Muscle layer of colon (tissue), 2 donors: Measurements from ENCODE around the gene ERO1B.

ENCODE experiments used
- H3K27ac ChIP-seq: one replicate; pipeline ENCODE4 v1.7.0; 2013; ENCODE audit warnings: low read depth, mild to moderate bottlenecking, low read length, moderate library complexity
- H3K27me3 ChIP-seq, 2 donors: one replicate each; pipeline ENCODE4 v1.7.0; 2013; ENCODE audit warnings: low read length in 2 of 2, mild to moderate bottlenecking in 2 of 2; ENCODE audit not compliant: insufficient read depth in 2 of 2, control insufficient read depth in 1 of 2
- H3K36me3 ChIP-seq: one replicate; pipeline ENCODE4 v1.7.0; 2013; ENCODE audit warnings: mild to moderate bottlenecking, low read length; ENCODE audit not compliant: insufficient read depth
- H3K4me1 ChIP-seq: one replicate; pipeline ENCODE4 v1.7.0; 2013; ENCODE audit warnings: mild to moderate bottlenecking, low read length; ENCODE audit not compliant: insufficient read depth
- H3K4me3 ChIP-seq, 2 donors: one replicate each; pipeline ENCODE4 v1.7.0; 2013; ENCODE audit warnings: low read length in 2 of 2, low read depth in 1 of 2, mild to moderate bottlenecking in 1 of 2, moderate library complexity in 1 of 2
- H3K9ac ChIP-seq: one replicate; pipeline ENCODE4 v1.7.0; 2013; ENCODE audit warnings: low read length
- H3K9me3 ChIP-seq: one replicate; pipeline ENCODE4 v1.7.0; 2013; ENCODE audit warnings: mild to moderate bottlenecking, low read length
- donor health status: abdominal sarcoma.
- donor health status: Adenocarcinoma of cecum.

The ERO1B gene

GRCh38 chr1:236292425-236292824 is 10.7 kb upstream of the ERO1B start:
- Histone ChIP-seq H3K27ac (no peak overlapping the region), H3K9ac (no peak overlapping the region), H3K27me3 (no peaks in the 10 kb centered on the region), H3K4me3 (no peak overlapping the region), H3K4me1 (no peaks in the 10 kb centered on the region), H3K36me3 (no peaks in the 10 kb centered on the region), H3K9me3 (no peaks in the 10 kb centered on the region)

DNA sequence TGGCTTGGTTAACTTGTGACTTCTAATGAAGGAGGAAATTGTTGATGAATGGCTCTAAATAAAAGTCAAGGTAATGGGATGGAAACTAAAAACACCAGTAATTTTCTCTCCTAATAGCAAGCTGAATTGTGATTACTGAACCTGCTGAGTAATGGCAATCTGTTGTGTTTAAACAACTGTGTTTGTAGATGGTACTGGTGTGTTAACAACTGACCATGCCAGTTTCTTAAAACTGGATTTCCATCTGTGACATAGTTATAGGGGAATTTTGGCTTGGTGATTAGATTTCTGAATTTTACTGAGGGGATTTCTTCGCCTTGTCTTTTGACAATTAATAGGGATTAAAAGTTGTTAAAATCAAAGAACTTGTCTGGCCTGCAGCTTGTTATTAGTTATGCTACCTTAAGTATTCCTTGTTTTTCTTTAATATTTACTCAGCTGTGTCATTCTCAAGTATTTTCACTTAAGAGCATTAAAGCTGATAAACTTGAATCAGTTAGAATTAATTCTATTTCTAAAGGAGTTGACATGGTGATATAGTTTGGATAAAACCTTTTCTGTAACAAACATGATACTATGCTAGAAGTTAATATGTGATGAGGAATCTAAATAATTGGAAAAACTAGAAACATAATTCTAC is 7.9 kb upstream of the ERO1B start:
- Histone ChIP-seq H3K4me1 (no peaks in the 10 kb centered on the region), H3K9me3 (no peaks in the 10 kb centered on the region)

GRCh38 chr1:236288620-236288976 is 6.8 kb upstream of the ERO1B start:
- no peak overlapping the region for H3K9ac ChIP-seq
- H3K27me3 ChIP-seq: no peaks in the 10 kb centered on the region
- H3K4me1 ChIP-seq: no peaks in the 10 kb centered on the region
- H3K27ac ChIP-seq: no peak overlapping the region
- no peaks in the 10 kb centered on the region for H3K36me3 ChIP-seq
- no peaks in the 10 kb centered on the region for H3K9me3 ChIP-seq
- no peak overlapping the region for H3K4me3 ChIP-seq

More for the DNA sequence above, 7.9 kb upstream of the ERO1B start:
- no peak overlapping the region for H3K4me3 ChIP-seq
- H3K27ac ChIP-seq: no peak overlapping the region
- H3K9ac ChIP-seq: no peak overlapping the region
- no peaks in the 10 kb centered on the region for H3K36me3 ChIP-seq
- no peaks in the 10 kb centered on the region for H3K27me3 ChIP-seq

DNA sequence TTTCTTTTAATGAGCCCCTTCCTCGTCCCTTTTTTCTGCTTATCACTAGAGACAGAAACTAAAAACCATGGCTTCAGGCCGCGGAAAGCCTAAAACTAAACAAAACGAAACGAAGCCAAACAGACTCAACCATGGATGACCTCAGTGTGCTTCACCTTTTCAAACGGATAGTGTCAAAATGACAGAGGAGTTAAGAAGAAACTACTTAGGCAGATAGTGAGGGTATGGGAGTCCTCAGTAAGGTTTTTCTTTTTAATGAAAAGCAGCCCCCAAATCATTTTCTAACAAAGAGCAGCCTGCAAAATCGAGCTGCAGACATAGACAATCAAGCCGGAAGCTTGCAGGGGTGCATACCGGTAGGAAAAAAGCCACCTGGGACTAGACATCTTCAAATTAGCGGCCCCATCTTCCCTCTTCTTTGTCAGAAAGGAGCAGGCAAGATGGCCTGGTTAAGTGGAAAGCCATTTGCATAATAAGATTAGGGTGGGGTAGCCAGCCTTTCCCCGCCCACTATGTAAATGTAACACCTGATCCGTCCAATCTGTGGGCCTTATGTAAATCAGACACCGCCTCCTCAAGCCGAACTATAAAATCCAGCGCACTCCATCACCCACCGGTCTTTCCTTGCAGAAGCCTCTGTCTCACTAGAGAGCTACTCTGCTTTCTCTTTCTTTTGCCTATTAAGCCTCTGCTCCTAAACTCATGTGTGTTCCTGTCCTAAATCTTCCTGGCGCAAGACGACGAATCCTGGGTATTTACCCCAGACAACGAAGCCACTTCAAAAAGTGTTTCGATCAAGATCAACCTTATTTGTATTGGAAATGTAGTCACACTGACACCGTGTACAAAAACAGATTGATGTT is 6.2 kb upstream of the ERO1B start:
- Histone ChIP-seq H3K9me3 (no peaks in the 10 kb centered on the region), H3K9ac (no peak overlapping the region), H3K36me3 (no peaks in the 10 kb centered on the region), H3K4me1 (no peaks in the 10 kb centered on the region), H3K4me3 (no peak overlapping the region), H3K27ac (no peak overlapping the region), H3K27me3 (no peaks in the 10 kb centered on the region)

- Histone ChIP-seq H3K27me3 (no peaks in the 10 kb centered on the region), H3K27ac (no peak overlapping the region)
Observed at GRCh38 chr1:236287356-236287755, 5.6 kb upstream of the ERO1B start.

GRCh38 chr1:236284291-236284721 is 2.5 kb upstream of the ERO1B start:
- Histone ChIP-seq H3K4me3 (no peak overlapping the region), H3K27ac (no peak overlapping the region), H3K9ac (no peak overlapping the region), H3K4me1 (peaks cover 12% of the 10 kb centered on the region), H3K36me3 (no peaks in the 10 kb centered on the region), H3K27me3 (no peaks in the 10 kb centered on the region), H3K9me3 (no peaks in the 10 kb centered on the region)

More at GRCh38 chr1:236287356-236287755, 5.6 kb upstream of the ERO1B start:
- H3K9me3 ChIP-seq: no peaks in the 10 kb centered on the region
- H3K9ac ChIP-seq: no peak overlapping the region
- H3K36me3 ChIP-seq: no peaks in the 10 kb centered on the region
- H3K4me3 ChIP-seq: no peak overlapping the region
- peaks cover 4% of the 10 kb centered on the region for H3K4me1 ChIP-seq

GRCh38 chr1:236282719-236283118 is 961 bp upstream of the ERO1B start:
- Histone ChIP-seq H3K4me1 (peaks cover 12% of the 10 kb centered on the region), H3K27ac (no peak overlapping the region), H3K9me3 (no peaks in the 10 kb centered on the region), H3K27me3 (no peaks in the 10 kb centered on the region), H3K4me3 (peak overlapping the region in 1 of 2 donors; percentile 88), H3K9ac (peak overlapping the region; percentile 72), H3K36me3 (no peaks in the 10 kb centered on the region)

DNA sequence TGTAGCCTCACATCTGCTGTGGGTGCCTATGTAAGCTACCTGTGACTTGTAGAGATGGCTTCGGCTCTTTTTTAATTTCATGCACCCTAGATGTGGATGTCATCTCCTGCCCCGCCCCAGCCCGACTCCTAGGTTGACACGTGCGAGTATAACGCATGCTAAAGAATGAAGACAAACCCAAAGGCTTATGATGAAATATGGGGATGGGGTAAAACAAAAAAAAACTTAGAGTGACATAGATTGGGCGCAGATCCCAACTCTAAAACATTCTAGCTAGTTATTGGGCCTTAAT is 613 bp upstream of the ERO1B start:
- peak overlapping the region; percentile 54 for H3K27ac ChIP-seq

GRCh38 chr1:236281198-236281653 is 532 bp downstream of the ERO1B start:
- Histone ChIP-seq H3K9me3 (no peaks in the 10 kb centered on the region), H3K27me3 (no peaks in the 10 kb centered on the region), H3K4me1 (peaks cover 12% of the 10 kb centered on the region), H3K4me3 (peak overlapping the region; percentile 88 to 94), H3K27ac (peak overlapping the region; percentile 87), H3K36me3 (no peaks in the 10 kb centered on the region), H3K9ac (peak overlapping the region; percentile 72)

More for the DNA sequence above, 613 bp upstream of the ERO1B start:
- Histone ChIP-seq H3K36me3 (no peaks in the 10 kb centered on the region), H3K4me3 (peak overlapping the region; percentile 88 to 94), H3K9me3 (no peaks in the 10 kb centered on the region), H3K4me1 (peaks cover 12% of the 10 kb centered on the region), H3K27me3 (no peaks in the 10 kb centered on the region), H3K9ac (peak overlapping the region; percentile 72)

- peak overlapping the region; percentile 87 for H3K27ac ChIP-seq
- peak overlapping the region; percentile 72 for H3K9ac ChIP-seq
- no peaks in the 10 kb centered on the region for H3K36me3 ChIP-seq
- H3K4me3 ChIP-seq: peak overlapping the region; percentile 88 to 94
- peaks cover 12% of the 10 kb centered on the region for H3K4me1 ChIP-seq
- no peaks in the 10 kb centered on the region for H3K27me3 ChIP-seq
- H3K9me3 ChIP-seq: no peaks in the 10 kb centered on the region
Observed at GRCh38 chr1:236280438-236281197, 1.1 kb downstream of the ERO1B start.

DNA sequence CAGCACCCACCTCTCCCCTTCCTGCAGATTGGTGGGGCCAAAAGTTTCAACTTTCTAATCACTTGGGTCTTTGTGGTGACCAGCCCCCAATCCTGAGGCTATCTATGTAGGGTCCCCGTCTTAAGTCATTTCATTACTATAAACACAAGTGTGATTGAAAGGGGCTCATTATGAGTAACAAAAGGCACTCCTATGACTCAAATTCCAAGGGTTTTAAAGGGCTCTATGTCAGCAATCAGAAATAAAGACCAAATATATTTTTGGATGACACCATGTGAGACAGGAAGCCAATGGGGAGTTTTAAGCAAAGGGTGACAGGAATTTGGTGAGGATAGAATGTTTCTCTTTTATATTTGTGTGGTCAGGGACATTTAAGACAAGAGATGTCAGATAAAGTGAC is 6.2 kb downstream of the ERO1B start:
- H3K9ac ChIP-seq: no peak overlapping the region
- no peaks in the 10 kb centered on the region for H3K36me3 ChIP-seq
- H3K4me1 ChIP-seq: peaks cover 4% of the 10 kb centered on the region
- no peaks in the 10 kb centered on the region for H3K27me3 ChIP-seq
- H3K27ac ChIP-seq: no peak overlapping the region
- H3K4me3 ChIP-seq: no peak overlapping the region
- H3K9me3 ChIP-seq: no peaks in the 10 kb centered on the region
